GM12873 (cell line): ENCODE measurements around the gene VIT.

Experiments
- TF ChIP-seq, protein P1 (sequence below): IDR thresholded peaks from 2 replicates; pipeline ENCODE4 v1.5.1; 2012; ENCODE audit warnings: low read depth, mild to moderate bottlenecking, moderate library complexity, low read length, control low read depth; ENCODE audit not compliant: insufficient read depth; ENCODE audit errors: missing control alignments

The VIT gene

DNA sequence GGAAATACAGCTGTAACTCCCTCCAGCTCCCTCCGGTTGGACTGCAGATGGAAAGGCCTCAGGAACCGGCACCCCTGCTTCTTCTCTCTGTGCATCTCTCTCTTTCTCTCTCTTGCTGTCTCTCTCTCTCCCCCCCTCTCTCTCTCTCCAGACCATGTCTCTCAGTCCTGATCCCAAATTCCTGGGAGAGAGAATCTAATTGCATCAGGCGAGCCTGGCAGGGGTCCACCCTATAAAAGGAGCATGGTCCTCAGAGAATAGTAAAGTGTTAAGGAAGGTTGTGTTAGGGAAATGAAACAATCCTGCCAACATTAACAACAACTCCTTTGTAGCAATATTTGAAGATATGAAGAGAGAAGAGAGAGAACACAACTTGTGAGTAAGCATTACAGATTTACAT is 36.7 kb downstream of the VIT start:
- TF ChIP-seq, protein P1, sequence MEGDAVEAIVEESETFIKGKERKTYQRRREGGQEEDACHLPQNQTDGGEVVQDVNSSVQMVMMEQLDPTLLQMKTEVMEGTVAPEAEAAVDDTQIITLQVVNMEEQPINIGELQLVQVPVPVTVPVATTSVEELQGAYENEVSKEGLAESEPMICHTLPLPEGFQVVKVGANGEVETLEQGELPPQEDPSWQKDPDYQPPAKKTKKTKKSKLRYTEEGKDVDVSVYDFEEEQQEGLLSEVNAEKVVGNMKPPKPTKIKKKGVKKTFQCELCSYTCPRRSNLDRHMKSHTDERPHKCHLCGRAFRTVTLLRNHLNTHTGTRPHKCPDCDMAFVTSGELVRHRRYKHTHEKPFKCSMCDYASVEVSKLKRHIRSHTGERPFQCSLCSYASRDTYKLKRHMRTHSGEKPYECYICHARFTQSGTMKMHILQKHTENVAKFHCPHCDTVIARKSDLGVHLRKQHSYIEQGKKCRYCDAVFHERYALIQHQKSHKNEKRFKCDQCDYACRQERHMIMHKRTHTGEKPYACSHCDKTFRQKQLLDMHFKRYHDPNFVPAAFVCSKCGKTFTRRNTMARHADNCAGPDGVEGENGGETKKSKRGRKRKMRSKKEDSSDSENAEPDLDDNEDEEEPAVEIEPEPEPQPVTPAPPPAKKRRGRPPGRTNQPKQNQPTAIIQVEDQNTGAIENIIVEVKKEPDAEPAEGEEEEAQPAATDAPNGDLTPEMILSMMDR: no peak

DNA sequence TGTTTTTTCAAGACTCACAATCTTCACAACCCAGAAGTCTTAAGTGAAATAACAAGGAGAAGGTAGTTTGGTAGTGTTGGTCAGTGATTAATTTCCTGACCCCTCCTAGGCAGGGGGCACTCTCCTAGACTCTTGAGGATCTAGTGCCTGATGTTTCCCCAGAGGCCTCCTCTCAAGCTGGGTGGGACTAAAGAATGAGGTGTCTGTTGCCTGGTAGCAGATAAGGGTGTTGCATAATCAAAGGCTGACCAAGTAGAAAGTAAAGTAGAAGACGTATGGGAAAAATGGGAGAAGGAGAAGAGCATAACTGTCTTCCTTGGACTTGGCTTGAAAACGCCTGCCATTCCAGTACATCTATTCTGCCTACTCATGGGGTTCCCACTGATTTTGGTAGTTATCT is 37.8 kb downstream of the VIT start:
- TF ChIP-seq, protein P1: no peak

DNA sequence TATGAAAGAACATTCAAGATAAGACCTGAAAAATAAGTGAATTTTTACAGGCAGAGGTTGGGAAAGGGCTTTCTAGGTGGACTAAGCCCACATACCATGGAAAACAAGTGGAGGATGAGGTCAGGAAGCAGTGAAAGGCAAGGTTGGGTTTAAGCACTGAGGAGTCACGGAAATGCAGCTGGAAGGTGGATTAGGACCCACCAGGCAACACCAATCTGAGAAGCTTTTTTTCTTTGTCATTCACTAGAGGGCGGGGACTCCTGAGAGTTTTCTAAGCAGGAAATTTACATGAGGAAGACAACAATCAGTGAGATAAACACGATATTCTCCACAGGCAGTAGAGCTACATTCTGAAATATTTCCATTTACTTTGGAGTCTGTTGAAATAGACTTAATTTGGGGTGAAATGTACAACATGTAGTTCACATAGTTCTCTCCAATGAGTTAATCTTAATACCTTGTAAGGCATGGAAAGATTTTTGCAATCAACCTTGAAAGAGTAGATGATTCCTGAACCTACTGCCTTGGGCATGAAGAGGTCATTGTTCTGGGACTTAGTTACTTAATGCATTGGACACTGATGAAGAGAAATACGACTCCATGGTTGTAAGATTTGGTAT is 40.7 kb downstream of the VIT start:
- TF ChIP-seq, protein P1: no peak

DNA sequence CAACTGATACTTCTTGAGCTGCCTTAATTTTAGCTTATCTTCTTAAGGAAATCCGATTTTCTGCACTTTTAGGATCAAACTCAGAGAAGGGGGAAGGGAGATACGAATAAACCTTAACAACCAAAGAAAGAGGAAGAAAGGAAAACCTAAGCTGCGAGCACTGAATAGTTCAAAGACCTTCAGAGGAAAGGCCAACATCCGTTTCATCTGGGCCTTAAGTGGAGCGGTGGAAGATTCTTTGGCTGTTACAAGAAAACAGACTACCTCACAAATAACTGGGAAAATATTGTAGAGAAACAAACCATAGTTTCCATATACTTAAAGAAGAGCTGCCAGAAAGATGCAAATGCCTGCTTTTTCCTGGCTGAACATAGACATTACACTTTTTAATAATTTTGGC is 43.6 kb downstream of the VIT start:
- TF ChIP-seq, protein P1: no peak

DNA sequence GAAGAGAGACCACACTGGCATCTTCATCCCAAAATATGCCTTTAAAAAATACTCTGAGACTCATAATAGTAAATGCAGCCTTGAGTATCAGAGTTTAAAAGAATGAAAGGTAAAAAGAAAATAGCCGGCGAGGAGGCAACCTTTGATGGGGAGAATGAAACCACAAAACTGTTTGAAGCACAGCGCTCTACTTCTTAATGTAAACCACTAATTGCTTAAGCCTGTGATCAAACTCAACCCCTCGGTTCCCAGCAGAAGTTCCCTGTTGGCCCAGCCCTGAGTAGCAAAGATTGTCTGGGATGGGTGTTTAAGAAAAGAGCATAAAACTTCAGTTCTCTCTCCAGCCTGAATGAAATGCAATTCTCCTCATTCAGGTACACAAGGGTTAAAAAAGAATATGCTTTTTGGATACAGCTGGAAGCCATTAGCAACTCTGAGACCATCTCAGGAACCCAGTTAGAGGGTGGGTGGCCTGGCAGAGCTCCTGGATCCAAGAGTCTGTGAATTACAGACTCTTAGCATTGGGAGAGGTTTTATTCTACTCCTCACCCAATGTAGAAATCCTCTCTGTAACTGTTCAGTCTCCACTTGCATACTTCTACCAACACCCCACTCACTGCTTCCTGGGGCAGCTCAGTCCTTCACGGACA is 44.8 kb downstream of the VIT start:
- TF ChIP-seq, protein P1: no peak

DNA sequence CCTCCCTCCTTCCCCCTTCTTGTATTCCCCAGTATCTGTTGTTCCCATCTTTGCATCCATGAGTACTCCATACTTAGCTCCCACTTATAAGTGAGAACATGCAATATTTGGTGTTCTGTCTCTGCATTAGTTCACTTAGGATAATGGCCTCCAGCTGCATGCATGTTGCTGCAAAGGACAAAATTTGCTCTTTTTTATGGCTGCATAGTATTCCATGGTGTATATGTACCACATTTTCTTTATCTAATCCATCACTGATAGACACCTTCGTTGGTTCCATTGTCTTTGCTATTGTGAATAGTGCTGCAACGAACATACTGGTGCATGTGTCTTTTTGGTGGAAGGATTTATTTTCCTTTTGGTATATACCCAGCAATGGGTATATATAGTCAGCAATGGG is 47.4 kb downstream of the VIT start:
- TF ChIP-seq, protein P1: no peak

DNA sequence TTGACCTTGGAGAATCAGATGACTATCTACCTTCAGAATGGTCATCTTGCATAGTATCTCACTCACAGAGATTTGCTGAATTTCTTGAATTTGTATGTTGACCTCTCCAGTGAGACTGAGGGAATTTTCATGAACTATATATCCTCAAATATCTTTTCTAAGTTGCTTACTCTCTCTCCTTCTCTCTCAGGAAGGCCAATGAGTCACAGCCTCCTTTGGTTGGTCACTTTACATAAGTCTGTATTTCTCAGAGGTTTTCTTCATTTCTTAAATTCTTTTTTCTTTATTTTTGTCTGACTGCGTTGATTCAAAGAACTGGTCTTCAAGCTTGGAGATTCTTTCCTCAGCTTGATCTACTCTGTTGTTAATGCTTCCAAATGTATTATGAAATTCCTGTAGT is 51.7 kb downstream of the VIT start:
- TF ChIP-seq, protein P1: no peak

DNA sequence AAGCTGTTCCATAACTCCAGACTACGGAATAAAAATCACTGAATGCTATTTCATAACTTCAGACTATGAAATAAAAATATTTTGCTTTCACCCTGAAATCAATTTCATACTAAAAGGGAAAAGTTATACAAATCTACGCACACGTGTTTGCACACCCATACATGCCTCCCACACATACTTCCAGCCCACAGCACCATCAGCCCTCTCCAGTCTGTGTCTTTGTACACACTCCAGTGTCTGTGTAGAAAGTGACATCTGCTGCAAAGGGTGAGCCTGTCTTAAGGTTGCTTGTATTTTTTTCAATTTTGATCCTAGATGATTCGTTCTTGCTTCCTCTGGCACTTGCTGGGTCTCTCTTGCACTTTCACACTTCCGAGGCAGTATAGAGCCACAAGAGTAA is 53.6 kb downstream of the VIT start:
- TF ChIP-seq, protein P1: no peak
